GM12878 (cell line): ENCODE measurements around the gene CFAP54. TPM values are rescaled to one million over a fixed set of nuclear protein-coding genes. Genes with fewer than 3 reads are reported as not detected.
A peak's percentile ranks its signal among the peaks of the same experiment; 100 is the strongest.

Source experiments
- ATAC-seq: fragments of 200-7000 bp; cut with Tn5 transposase; 3 replicates; pipeline ENCODE4 v1.9.1; 2020; ENCODE audit warnings: mild to moderate bottlenecking, moderate library complexity
- BruUV-seq: library from RNA; stranded (reverse); fragments of 400-500 nt; replicated peaks from 2 replicates; lab custom pipeline; 2021; lab: Mats Ljungman, UMichigan
- CTCF ChIA-PET: fragments of 300-600 bp; sonication (Branson Sonifier 250); formaldehyde crosslinking; extraction: SDS; loops from one replicate; lab custom pipeline; 2021; ENCODE audit warnings: inconsistent platforms; lab: Yijun Ruan, JAX
- POLR2A ChIA-PET: fragments of 350-600 bp; formaldehyde crosslinking; extraction: SDS; loops from one replicate; lab custom pipeline; 2021; ENCODE audit warnings: inconsistent platforms; lab: Charles Lee
- RAD21 ChIA-PET: fragments of 300-600 bp; sonication (Branson Sonifier 250); formaldehyde crosslinking; loops from one replicate; lab custom pipeline; 2023; ENCODE audit warnings: antibody characterized with exemption; ENCODE audit not compliant: unreplicated experiment; lab: Charles Lee
- SMC1A ChIA-PET: fragments of 300-600 bp; sonication (Branson Sonifier 250); formaldehyde crosslinking; loops from one replicate; lab custom pipeline; 2023; ENCODE audit not compliant: unreplicated experiment, uncharacterized antibody; lab: Charles Lee
- DNase-seq: peaks from one replicate; pipeline ENCODE4 v3.0.0-alpha.2; 2011; ENCODE audit warnings: low read depth, low spot score
- FAIRE-seq: peaks from 3 replicates; lab custom pipeline; 2011; peaks lifted over from hg19 to GRCh38; lab: Jason Lieb, UNC
- H2AFZ ChIP-seq: 2 replicates; pipeline ENCODE4 v1.6.0; 2011; ENCODE audit warnings: low read depth, low read length, control low read depth; ENCODE audit not compliant: control insufficient read depth
- H3K27ac ChIP-seq: 2 replicates; pipeline ENCODE4 v1.5.1; 2011; ENCODE audit warnings: control low read depth; ENCODE audit not compliant: control insufficient read depth, insufficient read depth
- H3K27me3 ChIP-seq, 2 experiments: replicated peaks in 1 of 2; 2 replicates each; pipeline versions ENCODE4 v1.6.0 to v1.6.1; 2011; ENCODE audit warnings: low read length in 1 of 2; ENCODE audit not compliant: control insufficient read depth in 2 of 2, insufficient read depth in 2 of 2
- H3K36me3 ChIP-seq, 2 experiments: 2 replicates each; pipeline ENCODE4 v1.5.1; 2011; ENCODE audit warnings: low read length in 1 of 2; ENCODE audit not compliant: control insufficient read depth in 2 of 2, insufficient read depth in 2 of 2
- H3K4me1 ChIP-seq: 2 replicates; pipeline ENCODE4 v1.6.1; 2011; ENCODE audit warnings: mild to moderate bottlenecking, low read length, moderate library complexity, mixed read lengths; ENCODE audit not compliant: control insufficient read depth, insufficient read depth
- H3K4me2 ChIP-seq: 2 replicates; pipeline ENCODE4 v1.6.0; 2011; ENCODE audit warnings: control low read depth; ENCODE audit not compliant: control insufficient read depth, insufficient read depth
- H3K4me3 ChIP-seq: fragments of 200-600 bp; sonication (generic); 2 replicates; pipeline ENCODE4 v1.5.1; 2016
- H3K79me2 ChIP-seq: 2 replicates; pipeline ENCODE4 v1.6.0; 2011; ENCODE audit warnings: low read length; ENCODE audit not compliant: control insufficient read depth, insufficient read depth
- H3K9ac ChIP-seq: 2 replicates; pipeline ENCODE4 v1.8.0; 2011; ENCODE audit warnings: low read length, control low read depth, mixed read lengths; ENCODE audit not compliant: control insufficient read depth, insufficient read depth
- H3K9me3 ChIP-seq: replicated peaks from 3 replicates; pipeline ENCODE4 v1.5.1; 2011; ENCODE audit warnings: mild to moderate bottlenecking, low read length; ENCODE audit not compliant: control insufficient read depth, insufficient read depth
- H4K20me1 ChIP-seq: 2 replicates; pipeline ENCODE4 v1.6.0; 2011; ENCODE audit not compliant: control insufficient read depth, insufficient read depth
- BCL11A ChIP-seq: IDR thresholded peaks from 2 replicates; pipeline ENCODE4 v1.6.1; 2011; ENCODE audit warnings: low read depth, low read length
- HDAC2 ChIP-seq: fragments of 200-600 bp; sonication (generic); IDR thresholded peaks from 2 replicates; pipeline ENCODE4 v1.6.1; 2017
- MYC ChIP-seq: IDR thresholded peaks from 2 replicates; pipeline ENCODE4 v1.6.1; 2011; ENCODE audit warnings: mild to moderate bottlenecking, low read length, moderate library complexity, inconsistent platforms; ENCODE audit not compliant: insufficient read depth, insufficient replicate concordance, insufficient read length, severe bottlenecking
- NRF1 ChIP-seq: conservative IDR thresholded peaks from 2 replicates; pipeline ENCODE4 v1.6.1; 2011; ENCODE audit warnings: mild to moderate bottlenecking, low read depth, low read length, improper control_type of control experiment
- POLR2A ChIP-seq: IDR thresholded peaks from 2 replicates; pipeline ENCODE4 v1.6.1; 2011; ENCODE audit warnings: low read depth, mild to moderate bottlenecking, low read length
- RCOR1 ChIP-seq: conservative IDR thresholded peaks from 2 replicates; pipeline ENCODE4 v1.6.1; 2012; ENCODE audit warnings: low read depth, low read length, improper control_type of control experiment
- RFX5 ChIP-seq: IDR thresholded peaks from 2 replicates; pipeline ENCODE4 v1.6.1; 2011; ENCODE audit warnings: low read depth, low read length, improper control_type of control experiment
- SMAD1 ChIP-seq: fragments of 450-650 bp; IDR thresholded peaks from 2 replicates; pipeline ENCODE4 v1.6.1; 2018; ENCODE audit warnings: mild to moderate bottlenecking, low read depth; ENCODE audit not compliant: partially characterized antibody
- SPI1 ChIP-seq: IDR thresholded peaks from 2 replicates; pipeline ENCODE4 v1.6.1; 2011; ENCODE audit warnings: low read depth, mild to moderate bottlenecking, low read length, moderate library complexity, borderline replicate concordance; ENCODE audit not compliant: insufficient read depth
- SRF ChIP-seq, 2 experiments: IDR thresholded peaks; 2 replicates each; pipeline ENCODE4 v1.6.1; 2011; ENCODE audit warnings: low read depth in 2 of 2, low read length in 2 of 2, mild to moderate bottlenecking in 1 of 2, moderate library complexity in 1 of 2
- ZNF24 ChIP-seq: fragments of 450-650 bp; IDR thresholded peaks from 2 replicates; pipeline ENCODE4 v1.6.1; 2017; ENCODE audit warnings: antibody characterized with exemption, mild to moderate bottlenecking
- ZNF274 ChIP-seq: IDR thresholded peaks from one replicate; pipeline ENCODE4 v1.8.0; 2011; ENCODE audit not compliant: insufficient read length, insufficient read depth
- ZNF384 ChIP-seq: IDR thresholded peaks from 2 replicates; pipeline ENCODE4 v1.6.1; 2012; ENCODE audit warnings: low read depth, mild to moderate bottlenecking, low read length, improper control_type of control experiment, borderline replicate concordance
- ZNF622 ChIP-seq: fragments of 450-650 bp; IDR thresholded peaks from 2 replicates; pipeline ENCODE4 v1.6.1; 2017; ENCODE audit warnings: mild to moderate bottlenecking, inconsistent platforms
- ZZZ3 ChIP-seq: IDR thresholded peaks from 2 replicates; pipeline ENCODE4 v1.6.1; 2011; ENCODE audit warnings: low read depth; ENCODE audit not compliant: control insufficient read depth, insufficient read length
- WGBS: methylation state at CpG from one replicate; pipeline ENCODE4 v1.1.6; 2016; ENCODE audit warnings: low lambda C conversion rate; ENCODE audit not compliant: insufficient replicate concordance, insufficient coverage; ENCODE audit errors: missing lambda C conversion rate; 5-methylcytosine and 5-hydroxymethylcytosine counted together
- in situ Hi-C: fragments of 300-500 bp; cut with MboI; formaldehyde crosslinking; loops from 9 replicates; pipeline ENCODE4 v1.14.3; 2018; ENCODE audit warnings: mixed read lengths
- intact Hi-C: fragments of 100-400 bp; cut with micrococcal nuclease; formaldehyde crosslinking; loops from one replicate; pipeline ENCODE4 v1.14.2; 2022; ENCODE audit not compliant: unreplicated experiment
- polyA plus RNA-seq, 11 experiments: library from polyadenylated mRNA; depleted of rRNA in 4 of 11; unstranded in 6 of 11; stranded (reverse) in 5 of 11; fragments of >200 nt; fragmentation: Nextera tagmentation in 4 of 11; fragmentation: Illumina TruSeq in 1 of 11; extraction: Ambion mirVana in 4 of 11; extraction: Trizol in 1 of 11; gene quantifications; 1 replicate in 1 of 11; 2 replicates in 10 of 11; pipeline versions ENCODE4 v1.2.1 to v1.2.3, GENCODE V29; 2011 to 2016; ENCODE audit warnings: inconsistent platforms in 2 of 11, missing spikeins in 2 of 11, low read depth in 1 of 11
- total RNA-seq, 4 experiments: library from RNA; depleted of rRNA in 3 of 4; stranded (reverse); fragments of >200 nt in 3 of 4; fragmentation: Illumina TruSeq in 1 of 4; extraction: Trizol in 1 of 4; gene quantifications; 2 replicates each; pipeline versions ENCODE4 v1.2.1 to v1.2.3, GENCODE V29; 2013 to 2021
- TF ChIP-seq, protein P1 (sequence below): fragments of 450-650 bp; formaldehyde crosslinking; IDR thresholded peaks from 2 replicates; pipeline ENCODE4 v1.5.0; 2022; ENCODE audit warnings: mild to moderate bottlenecking, missing genetic modification characterization

The CFAP54 gene
- total and polyA plus RNA-seq, 10 of the 15 experiments (the other 5 are each of a cell fraction or from before 2014, with no cell fraction given), result 0.19 to 1.5 (median 0.56) TPM

DNA sequence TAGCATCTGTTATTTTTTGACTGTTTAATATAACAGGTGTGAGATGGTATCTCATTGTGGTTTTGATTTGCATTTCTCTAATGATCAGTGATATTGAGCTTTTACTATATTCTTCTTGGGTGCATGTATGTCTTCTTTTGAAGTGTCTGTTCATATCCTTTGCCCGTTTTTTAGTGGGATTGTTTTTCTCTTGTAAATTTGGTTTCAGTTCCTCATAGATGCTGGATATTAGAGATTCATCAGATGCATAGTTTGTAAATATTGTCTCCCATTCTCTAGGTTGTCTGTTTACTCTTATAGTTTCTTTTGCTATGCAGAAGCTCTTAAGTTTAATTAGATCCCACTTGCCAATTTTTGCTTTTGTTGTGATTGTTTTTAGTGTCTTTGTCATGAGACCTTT, 368.8 kb downstream of the CFAP54 start:
- in situ Hi-C loops, result no loop called here
- POLR2A ChIA-PET, result interaction anchor here (0.5 kb wide), 1 partner anchor 273 kb away, joined by 3 read pairs; no protein-coding TSS in a partner anchor
- WGBS, result 0% methylated on average over 1 of the region's 1 CpG

DNA sequence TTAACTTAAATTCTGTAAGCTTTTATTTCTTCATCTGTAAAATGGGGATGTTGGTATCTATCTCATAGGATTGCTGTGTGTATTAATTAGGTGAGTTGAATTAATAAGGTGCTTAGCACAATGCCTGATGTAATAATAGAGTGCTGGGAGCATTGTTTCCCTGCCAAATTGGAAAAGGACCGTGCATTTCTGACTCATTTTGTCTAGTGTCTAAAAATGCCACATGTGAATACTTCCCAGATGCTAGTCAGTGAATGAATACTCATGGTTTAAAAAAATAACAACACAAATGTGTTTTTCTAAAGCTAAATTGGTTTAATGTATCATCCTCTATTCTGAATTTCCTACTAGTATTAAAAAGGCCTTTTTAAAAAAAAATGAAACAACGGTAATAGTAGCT, 372.3 kb downstream of the CFAP54 start:
- FAIRE-seq, result no peak
- 25% methylated on average over 2 of the region's 2 CpGs for WGBS
- no peak for TF ChIP-seq RCOR1
- TF ChIP-seq MYC, result no peak
- no peak for TF ChIP-seq SRF (IDR thresholded peaks at IDR 0.05; ENCODE audit: low read depth in 2 of 2, low read length in 2 of 2)
- TF ChIP-seq SMAD1, result no peak
- no peak for TF ChIP-seq NRF1
- no peak for TF ChIP-seq ZNF24
- no peak for TF ChIP-seq BCL11A
- TF ChIP-seq HDAC2, result no peak
- no peak for TF ChIP-seq POLR2A
- TF ChIP-seq ZNF622, result no peak
- TF ChIP-seq, protein P1, sequence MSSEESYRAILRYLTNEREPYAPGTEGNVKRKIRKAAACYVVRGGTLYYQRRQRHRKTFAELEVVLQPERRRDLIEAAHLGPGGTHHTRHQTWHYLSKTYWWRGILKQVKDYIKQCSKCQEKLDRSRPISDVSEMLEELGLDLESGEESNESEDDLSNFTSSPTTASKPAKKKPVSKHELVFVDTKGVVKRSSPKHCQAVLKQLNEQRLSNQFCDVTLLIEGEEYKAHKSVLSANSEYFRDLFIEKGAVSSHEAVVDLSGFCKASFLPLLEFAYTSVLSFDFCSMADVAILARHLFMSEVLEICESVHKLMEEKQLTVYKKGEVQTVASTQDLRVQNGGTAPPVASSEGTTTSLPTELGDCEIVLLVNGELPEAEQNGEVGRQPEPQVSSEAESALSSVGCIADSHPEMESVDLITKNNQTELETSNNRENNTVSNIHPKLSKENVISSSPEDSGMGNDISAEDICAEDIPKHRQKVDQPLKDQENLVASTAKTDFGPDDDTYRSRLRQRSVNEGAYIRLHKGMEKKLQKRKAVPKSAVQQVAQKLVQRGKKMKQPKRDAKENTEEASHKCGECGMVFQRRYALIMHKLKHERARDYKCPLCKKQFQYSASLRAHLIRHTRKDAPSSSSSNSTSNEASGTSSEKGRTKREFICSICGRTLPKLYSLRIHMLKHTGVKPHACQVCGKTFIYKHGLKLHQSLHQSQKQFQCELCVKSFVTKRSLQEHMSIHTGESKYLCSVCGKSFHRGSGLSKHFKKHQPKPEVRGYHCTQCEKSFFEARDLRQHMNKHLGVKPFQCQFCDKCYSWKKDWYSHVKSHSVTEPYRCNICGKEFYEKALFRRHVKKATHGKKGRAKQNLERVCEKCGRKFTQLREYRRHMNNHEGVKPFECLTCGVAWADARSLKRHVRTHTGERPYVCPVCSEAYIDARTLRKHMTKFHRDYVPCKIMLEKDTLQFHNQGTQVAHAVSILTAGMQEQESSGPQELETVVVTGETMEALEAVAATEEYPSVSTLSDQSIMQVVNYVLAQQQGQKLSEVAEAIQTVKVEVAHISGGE (CRISPR knock-in tag), result no peak
- no peak for TF ChIP-seq ZNF274
- TF ChIP-seq RFX5, result no peak
- no peak for TF ChIP-seq ZZZ3

More for the DNA sequence above, 368.8 kb downstream of the CFAP54 start:
- no peaks in the 10 kb centered on the region for H3K27me3 ChIP-seq
- no peak overlapping the region for H2AFZ ChIP-seq
- H3K9me3 ChIP-seq, result no peaks in the 10 kb centered on the region; the same call in 2 of the 3 replicates
- RAD21 ChIA-PET, result no interaction called here
- no peaks in the 10 kb centered on the region for H4K20me1 ChIP-seq
- SMC1A ChIA-PET, result no interaction called here
- no peaks in the 10 kb centered on the region for H3K79me2 ChIP-seq
- intact Hi-C loops, result no loop called here
- no peak overlapping the region for H3K27ac ChIP-seq
- H3K9ac ChIP-seq, result no peak overlapping the region
- no TSS peak for BruUV-seq
- FAIRE-seq, result no peak
- H3K4me3 ChIP-seq, result no peak overlapping the region
- no peak overlapping the region for H3K4me2 ChIP-seq
- ATAC-seq, result no peak
- CTCF ChIA-PET, result interaction anchor here (0.9 to 1.2 kb wide), 2 partner anchors 9 to 13 kb away, joined by 3 read pairs; no protein-coding TSS in a partner anchor
- H3K4me1 ChIP-seq, result no peaks in the 10 kb centered on the region
- DNase-seq, result no peak
- H3K36me3 ChIP-seq, result no peaks in the 10 kb centered on the region
- TF ChIP-seq SPI1, result peak; percentile 51; the same call in 1 of the 2 replicates
- TF ChIP-seq ZNF384, result no peak
- TF ChIP-seq, all 136 proteins: peak for 1

More for the DNA sequence above, 372.3 kb downstream of the CFAP54 start:
- Histone ChIP-seq H3K27me3 (no peaks in the 10 kb centered on the region), H3K4me3 (no peak overlapping the region), H3K27ac (no peak overlapping the region), H3K9me3 (no peaks in the 10 kb centered on the region; the same call in 2 of the 3 replicates), H3K4me2 (no peak overlapping the region), H3K9ac (no peak overlapping the region), H3K36me3 (no peaks in the 10 kb centered on the region), H3K4me1 (no peaks in the 10 kb centered on the region), H2AFZ (no peak overlapping the region), H3K79me2 (no peaks in the 10 kb centered on the region), H4K20me1 (no peaks in the 10 kb centered on the region)
- DNase-seq (no peak), ATAC-seq (no peak)
- BruUV-seq, result no TSS peak
- POLR2A ChIA-PET, result no interaction called here
- CTCF ChIA-PET, result interaction anchor here (0.6 kb wide), 1 partner anchor 225 kb away, joined by 3 read pairs; no protein-coding TSS in a partner anchor
- SMC1A ChIA-PET, result interaction anchor here (1.2 kb wide), 2 partner anchors 11 to 83 kb away, joined by 3 to 4 read pairs; no protein-coding TSS in a partner anchor
- in situ Hi-C loops (no loop called here), intact Hi-C loops (no loop called here)
- RAD21 ChIA-PET, result no interaction called here
